Measurements from ENCODE around the gene MRPS33. TPM values are rescaled to one million over a fixed set of nuclear protein-coding genes. Genes with fewer than 3 reads are reported as not detected.

MRPS33 gene
- total and polyA plus RNA-seq, 2 of the 13 experiments (the other 11 are each of a cell fraction or from before 2014, with no cell fraction given) = 50.9 to 91.0 TPM

- TF ChIP-seq ZNF687 (CRISPR knock-in tag; IDR thresholded peaks at IDR 0.05) = peak; percentile 24; the same call in 1 of the 2 replicates
These were observed 18.0 kb upstream of the MRPS33 start (continued) for GRCh38 chr7:141032539-141033323.

- Histone ChIP-seq H4K20me1 (ENCODE audit: insufficient read depth, low read length) (no peaks in the 10 kb centered on the region), H3K27ac (ENCODE audit: extremely low read length, insufficient read depth, low read length) (no peak overlapping the region), H3K27me3 (ENCODE audit: control insufficient read depth in 1 of 2, insufficient read depth in 2 of 2, low read length in 2 of 2) (no peaks in the 10 kb centered on the region), H3K36me3 (replicated peaks in 1 of 2; ENCODE audit: control insufficient read depth in 1 of 2, insufficient read depth in 2 of 2, low read length in 2 of 2) (no peaks in the 10 kb centered on the region), H3K4me2 (ENCODE audit: low read depth, low read length) (no peak overlapping the region), H3K9me3 (ENCODE audit: low read length) (0 out of 2 replicates have a peak, but pooled peaks cover 10% of the 10 kb centered on the region), H3K4me1 (ENCODE audit: insufficient read depth, low read length) (peaks cover 5% of the 10 kb centered on the region), H3K9ac (ENCODE audit: insufficient read depth, low read depth, low read length) (no peak overlapping the region), H3K79me2 (ENCODE audit: insufficient read depth, low read length) (no peaks in the 10 kb centered on the region), H3K4me3 (replicated peaks in 1 of 3; ENCODE audit: insufficient read depth in 1 of 3, low read depth in 2 of 3, low read length in 3 of 3) (no peak overlapping the region), H2AFZ (ENCODE audit: low read length) (no peak overlapping the region)
- intact Hi-C loops (cut with micrococcal nuclease; ENCODE audit: unreplicated experiment) = no loop called here
- no peak for DNase-seq (ENCODE audit: low spot score)
- in situ Hi-C loops (cut with HindIII; ENCODE audit: extremely low pct_ligation_motif_present, low pct_unique_long_range_greater_than_20kb) = no loop called here
- 3% methylated on average over 3 of the region's 3 CpGs for WGBS (ENCODE audit: low lambda C conversion rate)
- POLR2A ChIA-PET = no interaction called here
- no peak for ATAC-seq
- CTCF ChIA-PET (ENCODE audit: low intra/inter-chr PET ratio, low total read pairs) = no interaction called here
- BruUV-seq (replicated peaks) = no TSS peak
- FAIRE-seq = no peak
- TF ChIP-seq ZBTB14 (CRISPR knock-in tag; IDR thresholded peaks at IDR 0.05) (no peak), ZNF317 (CRISPR knock-in tag; IDR thresholded peaks at IDR 0.05) (peak; percentile 95), EZH2 (conservative IDR thresholded peaks at IDR 0.05; ENCODE audit: low read depth, low read length) (no peak)
These were observed 14.0 kb upstream of the MRPS33 start for GRCh38 chr7:141028767-141029166.

Measured in HepG2 (cell line).